T-cell (primary cell): Measurements from ENCODE around the gene NPL. TPM values are rescaled to one million over a fixed set of nuclear protein-coding genes. Genes with fewer than 3 reads are reported as not detected.

Experiments
- ATAC-seq, 4 experiments: fragments of 200-7000 bp in 3 of 4; fragments of 150-1000 bp in 1 of 4; cut with Tn5 transposase; replicated peaks in 1 of 4; 1 replicate in 3 of 4; 2 replicates in 1 of 4; pipeline ENCODE4 v1.10.0; 2021; ENCODE audit warnings: moderate library complexity in 3 of 4, mild to moderate bottlenecking in 2 of 4, moderate number of reproducible peaks in 1 of 4
- CTCF ChIA-PET, 2 donors: fragments of 300-600 bp; sonication (Branson Sonifier 250); formaldehyde crosslinking; loops; one replicate each; lab custom pipeline; 2022; ENCODE audit warnings: antibody characterized with exemption in 2 of 2; lab: Charles Lee
- POLR2A ChIA-PET, 2 donors: fragments of 300-600 bp; sonication (Branson Sonifier 250); formaldehyde crosslinking; loops; one replicate each; lab custom pipeline; 2022; ENCODE audit warnings: antibody characterized with exemption in 2 of 2; lab: Charles Lee
- DNase-seq, 35 experiments: peaks; one replicate each; pipeline versions ENCODE4 v3.0.0 to v3.0.0-alpha.2; 2013 to 2023
- H3K27ac ChIP-seq: one replicate; pipeline ENCODE4 v1.5.1; 2013; ENCODE audit warnings: low read length
- H3K27me3 ChIP-seq, 2 experiments: replicated peaks in 1 of 2; 1 replicate in 1 of 2; 2 replicates in 1 of 2; pipeline versions ENCODE4 v1.6.1 to v1.7.0; 2013; ENCODE audit warnings: low read length in 1 of 2, mixed read lengths in 1 of 2; ENCODE audit not compliant: control insufficient read depth in 2 of 2, insufficient read depth in 2 of 2; ENCODE audit errors: extremely low read depth in 1 of 2
- H3K36me3 ChIP-seq, 2 donors: 1 replicate in 1 of 2; 2 replicates in 1 of 2; pipeline versions ENCODE4 v1.6.1 to v1.7.0; 2013; ENCODE audit warnings: low read length in 1 of 2; ENCODE audit not compliant: control insufficient read depth in 2 of 2, insufficient read depth in 1 of 2; ENCODE audit errors: extremely low read depth in 1 of 2
- H3K4me1 ChIP-seq, 2 experiments: 1 replicate in 1 of 2; 2 replicates in 1 of 2; pipeline versions ENCODE4 v1.6.1 to v1.7.0; 2013; ENCODE audit warnings: low read length in 2 of 2, mixed read lengths in 1 of 2; ENCODE audit not compliant: insufficient read depth in 2 of 2, control insufficient read depth in 1 of 2; ENCODE audit errors: extremely low read depth in 1 of 2
- H3K4me3 ChIP-seq, 2 donors: 1 replicate in 1 of 2; 2 replicates in 1 of 2; pipeline versions ENCODE4 v1.5.1 to v1.7.0; 2013; ENCODE audit warnings: mild to moderate bottlenecking in 2 of 2, low read length in 1 of 2, moderate library complexity in 1 of 2; ENCODE audit not compliant: control insufficient read depth in 1 of 2; ENCODE audit errors: extremely low read depth in 1 of 2
- H3K9me3 ChIP-seq: 2 replicates; pipeline ENCODE4 v1.7.0; 2013
- H3K27ac Mint-ChIP-seq, 2 donors: one replicate each; pipeline ENCODE4 v1.8.0; 2020 to 2021; ENCODE audit warnings: mild to moderate bottlenecking in 2 of 2, mixed read lengths in 2 of 2
- H3K27me3 Mint-ChIP-seq, 2 donors: one replicate each; pipeline ENCODE4 v1.8.0; 2021 to 2022; ENCODE audit warnings: mixed read lengths in 2 of 2
- H3K36me3 Mint-ChIP-seq: one replicate; pipeline ENCODE4 v1.8.0; 2021; ENCODE audit warnings: mixed read lengths
- H3K4me1 Mint-ChIP-seq, 3 donors: one replicate each; pipeline ENCODE4 v1.8.0; 2020 to 2022; ENCODE audit warnings: mixed read lengths in 3 of 3, mild to moderate bottlenecking in 1 of 3
- H3K4me3 Mint-ChIP-seq, 3 donors: one replicate each; pipeline ENCODE4 v1.8.0; 2020 to 2022; ENCODE audit warnings: mild to moderate bottlenecking in 3 of 3, mixed read lengths in 3 of 3, moderate library complexity in 3 of 3
- H3K9me3 Mint-ChIP-seq, 3 donors: one replicate each; pipeline ENCODE4 v1.8.0; 2020 to 2022; ENCODE audit warnings: mixed read lengths in 3 of 3
- WGBS: methylation state at CpG from one replicate; pipeline ENCODE4 v1.1.5; 2013; ENCODE audit warnings: missing lambda C conversion rate; ENCODE audit not compliant: insufficient coverage; 5-methylcytosine and 5-hydroxymethylcytosine counted together
- total RNA-seq, 35 experiments: library from RNA in 6 of 35; stranded (reverse) in 6 of 35; fragments of 120-200 nt in 1 of 35; gene quantifications; one replicate each; pipeline versions ENCODE4 v1.2.1 to v1.2.4 and lab custom pipeline; 2013 to 2026

The NPL gene
- total RNA-seq, 5 donors from 2014 or later (not counting 1 experiment from before 2014, with no cell fraction given) = 2.5 to 5.4 (median 4.2) TPM

- Mint-ChIP-seq H3K4me1 (peaks cover 8 to 15% (median 14%) of the 10 kb centered on the region in 3 donors), H3K36me3 (peaks cover 15% of the 10 kb centered on the region), H3K27ac (no peak overlapping the region), H3K4me3 (no peak overlapping the region), H3K9me3 (no peaks in the 10 kb centered on the region), H3K27me3 (no peaks in the 10 kb centered on the region)
- CTCF ChIA-PET = interaction anchor here in 1 of 2 donors (0.6 to 0.7 kb wide), 2 partner anchors 174 to 492 kb away, joined by 3 to 5 read pairs; no protein-coding TSS in a partner anchor
- Histone ChIP-seq H3K27ac (no peak overlapping the region), H3K36me3 (peaks cover 0 to 4% of the 10 kb centered on the region in 2 donors), H3K4me3 (no peak overlapping the region), H3K9me3 (no peaks in the 10 kb centered on the region), H3K4me1 (peaks cover 4 to 6% of the 10 kb centered on the region in 2 experiments), H3K27me3 (no peaks in the 10 kb centered on the region)
- POLR2A ChIA-PET = no interaction called here
- DNase-seq (no peak), ATAC-seq (no peak)
- 100% methylated on average over 1 of the region's 2 CpGs for WGBS
Observed at GRCh38 chr1:182794091-182794490, 4.5 kb downstream of the NPL start.

GRCh38 chr1:182794676-182795201, 5.2 kb downstream of the NPL start:
- no peak overlapping the region for H3K27ac Mint-ChIP-seq
- Histone ChIP-seq H3K4me3 (no peak overlapping the region), H3K36me3 (peaks cover 0 to 4% of the 10 kb centered on the region in 2 donors), H3K27ac (no peak overlapping the region), H3K9me3 (no peaks in the 10 kb centered on the region), H3K4me1 (peaks cover 3 to 4% of the 10 kb centered on the region in 2 experiments), H3K27me3 (no peaks in the 10 kb centered on the region)
- H3K36me3 Mint-ChIP-seq = peaks cover 17% of the 10 kb centered on the region
- ChIA-PET CTCF (interaction anchor here in 1 of 2 donors (0.6 kb wide), 1 partner anchor 175 kb away, joined by 5 read pairs; no protein-coding TSS in a partner anchor), POLR2A (no interaction called here)
- no peaks in the 10 kb centered on the region for H3K9me3 Mint-ChIP-seq
- DNase-seq (no peak), ATAC-seq (no peak)
- WGBS = 83% methylated on average over 1 of the region's 3 CpGs
- H3K4me1 Mint-ChIP-seq = peaks cover 7 to 13% (median 11%) of the 10 kb centered on the region in 3 donors
- no peaks in the 10 kb centered on the region for H3K27me3 Mint-ChIP-seq
- H3K4me3 Mint-ChIP-seq = no peak overlapping the region

GRCh38 chr1:182795563-182796228, 6.1 kb downstream of the NPL start:
- POLR2A ChIA-PET = no interaction called here
- peak in 1 of 35 experiments; percentile 30 for DNase-seq

DNA sequence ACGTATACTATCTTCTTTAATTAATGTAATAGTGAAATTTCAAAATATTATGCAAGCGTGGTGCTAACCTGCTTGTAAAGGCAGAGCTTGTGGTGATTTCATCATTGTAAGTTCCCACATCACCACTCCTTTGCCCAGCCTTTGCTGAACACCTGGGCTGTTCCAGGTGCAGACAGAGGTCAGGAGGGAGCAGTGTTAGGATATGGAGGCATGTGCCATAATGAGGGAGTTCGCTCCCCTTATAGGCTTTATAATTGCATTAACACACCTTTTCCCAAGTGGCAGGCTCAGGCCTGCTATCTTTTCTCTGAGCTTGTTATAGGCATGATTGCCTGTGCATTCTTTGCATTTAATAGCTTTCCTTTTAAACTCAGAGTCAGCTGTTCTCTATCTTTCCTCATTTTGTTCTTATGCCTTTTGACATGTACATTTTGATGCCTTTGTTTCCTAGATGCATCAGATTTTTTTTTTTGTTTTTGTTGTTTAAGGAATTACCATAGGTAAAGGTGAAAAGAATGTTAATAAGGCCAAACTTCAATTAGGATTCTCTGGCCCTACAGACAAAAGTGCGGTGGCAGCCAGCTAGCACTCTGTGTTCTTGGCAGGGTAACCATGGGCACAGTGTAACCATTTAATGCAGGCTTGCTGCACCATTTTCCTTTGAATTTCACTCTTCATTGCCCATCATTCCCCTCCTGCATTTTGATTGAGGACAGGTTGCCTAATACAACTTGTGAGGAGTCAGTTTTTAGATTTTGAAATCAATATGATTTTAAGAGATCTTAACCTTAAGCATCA, 12.6 kb downstream of the NPL start:
- no peak overlapping the region for H3K27ac Mint-ChIP-seq
- no peaks in the 10 kb centered on the region for H3K9me3 ChIP-seq
- H3K9me3 Mint-ChIP-seq = no peaks in the 10 kb centered on the region
- peaks cover 36% of the 10 kb centered on the region for H3K36me3 Mint-ChIP-seq
- no peaks in the 10 kb centered on the region for H3K4me1 ChIP-seq
- no CpG with 5 or more reads among the region's 4 CpGs for WGBS
- no peaks in the 10 kb centered on the region for H3K4me1 Mint-ChIP-seq
- ATAC-seq (no peak), DNase-seq (no peak)
- peaks cover 0 to 8% of the 10 kb centered on the region in 2 donors for H3K36me3 ChIP-seq
- H3K27me3 ChIP-seq = no peaks in the 10 kb centered on the region
- ChIA-PET POLR2A (no interaction called here), CTCF (interaction anchor here in 1 of 2 donors (1.4 kb wide), 1 partner anchor 20 kb away, joined by 3 read pairs; no protein-coding TSS in a partner anchor)
- H3K4me3 Mint-ChIP-seq = no peak overlapping the region
- no peak overlapping the region for H3K4me3 ChIP-seq
- no peaks in the 10 kb centered on the region for H3K27me3 Mint-ChIP-seq
- no peak overlapping the region for H3K27ac ChIP-seq

More at GRCh38 chr1:182795563-182796228, 6.1 kb downstream of the NPL start:
- Histone ChIP-seq H3K4me1 (no peaks in the 10 kb centered on the region), H3K4me3 (no peak overlapping the region), H3K9me3 (no peaks in the 10 kb centered on the region), H3K27ac (no peak overlapping the region), H3K27me3 (no peaks in the 10 kb centered on the region), H3K36me3 (peaks cover 0 to 4% of the 10 kb centered on the region in 2 donors)
- CTCF ChIA-PET = interaction anchor here in 1 of 2 donors (1.0 to 1.4 kb wide), 2 partner anchors 14 to 198 kb away, joined by 3 read pairs; no protein-coding TSS in a partner anchor
- Mint-ChIP-seq H3K27me3 (no peaks in the 10 kb centered on the region), H3K27ac (no peak overlapping the region), H3K36me3 (peaks cover 17% of the 10 kb centered on the region), H3K4me3 (no peak overlapping the region), H3K4me1 (peaks cover 6 to 8% (median 7%) of the 10 kb centered on the region in 3 donors), H3K9me3 (no peaks in the 10 kb centered on the region)
- WGBS = 50% methylated on average over 2 of the region's 8 CpGs
- ATAC-seq = no peak

- H3K4me1 ChIP-seq = no peaks in the 10 kb centered on the region
- H3K4me1 Mint-ChIP-seq = no peaks in the 10 kb centered on the region
- peaks cover 0 to 8% of the 10 kb centered on the region in 2 donors for H3K36me3 ChIP-seq
- ATAC-seq (no peak), DNase-seq (no peak)
- no peaks in the 10 kb centered on the region for H3K9me3 ChIP-seq
- H3K27me3 ChIP-seq = no peaks in the 10 kb centered on the region
- H3K9me3 Mint-ChIP-seq = no peaks in the 10 kb centered on the region
- no peaks in the 10 kb centered on the region for H3K27me3 Mint-ChIP-seq
- POLR2A ChIA-PET = no interaction called here
- no peak overlapping the region for H3K4me3 Mint-ChIP-seq
- H3K27ac ChIP-seq = no peak overlapping the region
- H3K36me3 Mint-ChIP-seq = peaks cover 41% of the 10 kb centered on the region
- no CpG with 5 or more reads among the region's 1 CpG for WGBS
- CTCF ChIA-PET = no interaction called here
- no peak overlapping the region for H3K4me3 ChIP-seq
- no peak overlapping the region for H3K27ac Mint-ChIP-seq
Observed at GRCh38 chr1:182803846-182804245, 14.3 kb downstream of the NPL start.

DNA sequence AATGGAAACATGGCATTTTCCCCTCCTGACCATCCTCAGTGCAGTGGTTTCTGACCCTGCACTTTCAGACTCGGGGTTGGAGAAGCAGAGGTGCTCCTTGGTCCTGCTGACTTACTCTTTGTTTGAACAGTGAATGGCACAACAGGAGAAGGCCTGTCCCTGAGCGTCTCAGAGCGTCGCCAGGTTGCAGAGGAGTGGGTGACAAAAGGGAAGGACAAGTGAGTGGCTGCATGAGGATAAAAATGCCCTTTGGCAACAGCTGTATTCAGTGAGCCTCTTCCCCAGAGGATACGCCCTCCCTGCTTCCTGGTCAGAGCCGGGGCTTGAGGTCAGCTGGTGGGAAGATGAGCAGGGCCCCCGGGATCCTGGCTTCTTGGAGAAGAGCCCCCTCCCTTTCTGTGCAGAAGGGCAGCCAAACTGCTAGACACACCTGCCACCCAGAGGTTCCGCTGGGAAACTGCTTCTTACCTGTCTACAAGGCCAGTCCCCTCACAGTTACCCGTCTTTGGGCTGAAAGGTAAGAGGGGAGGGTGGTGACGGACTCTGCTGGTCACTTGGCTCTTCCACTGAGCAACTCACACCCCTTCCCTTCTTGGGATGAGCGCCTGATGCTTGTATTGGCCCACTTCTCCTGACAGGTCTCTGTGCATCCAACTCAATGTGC, 16.6 kb downstream of the NPL start:
- no peak overlapping the region for H3K27ac Mint-ChIP-seq
- Histone ChIP-seq H3K27me3 (no peaks in the 10 kb centered on the region), H3K4me3 (no peak overlapping the region), H3K9me3 (no peaks in the 10 kb centered on the region), H3K27ac (no peak overlapping the region), H3K36me3 (peaks cover 0 to 8% of the 10 kb centered on the region in 2 donors), H3K4me1 (no peaks in the 10 kb centered on the region)
- peaks cover 39% of the 10 kb centered on the region for H3K36me3 Mint-ChIP-seq
- no peak for ATAC-seq
- no peaks in the 10 kb centered on the region for H3K27me3 Mint-ChIP-seq
- 91% methylated on average over 7 of the region's 11 CpGs for WGBS
- ChIA-PET CTCF (no interaction called here), POLR2A (no interaction called here)
- DNase-seq = no peak
- no peaks in the 10 kb centered on the region for H3K4me1 Mint-ChIP-seq
- no peaks in the 10 kb centered on the region for H3K9me3 Mint-ChIP-seq
- H3K4me3 Mint-ChIP-seq = no peak overlapping the region
